ENCODE data around the gene GSX1.

- TF ChIP-seq REST (IDR thresholded peaks at IDR 0.05; ENCODE audit: insufficient read depth in 1 of 2, low read depth in 2 of 2, low read length in 1 of 2): no peak
- TF ChIP-seq, protein P1, sequence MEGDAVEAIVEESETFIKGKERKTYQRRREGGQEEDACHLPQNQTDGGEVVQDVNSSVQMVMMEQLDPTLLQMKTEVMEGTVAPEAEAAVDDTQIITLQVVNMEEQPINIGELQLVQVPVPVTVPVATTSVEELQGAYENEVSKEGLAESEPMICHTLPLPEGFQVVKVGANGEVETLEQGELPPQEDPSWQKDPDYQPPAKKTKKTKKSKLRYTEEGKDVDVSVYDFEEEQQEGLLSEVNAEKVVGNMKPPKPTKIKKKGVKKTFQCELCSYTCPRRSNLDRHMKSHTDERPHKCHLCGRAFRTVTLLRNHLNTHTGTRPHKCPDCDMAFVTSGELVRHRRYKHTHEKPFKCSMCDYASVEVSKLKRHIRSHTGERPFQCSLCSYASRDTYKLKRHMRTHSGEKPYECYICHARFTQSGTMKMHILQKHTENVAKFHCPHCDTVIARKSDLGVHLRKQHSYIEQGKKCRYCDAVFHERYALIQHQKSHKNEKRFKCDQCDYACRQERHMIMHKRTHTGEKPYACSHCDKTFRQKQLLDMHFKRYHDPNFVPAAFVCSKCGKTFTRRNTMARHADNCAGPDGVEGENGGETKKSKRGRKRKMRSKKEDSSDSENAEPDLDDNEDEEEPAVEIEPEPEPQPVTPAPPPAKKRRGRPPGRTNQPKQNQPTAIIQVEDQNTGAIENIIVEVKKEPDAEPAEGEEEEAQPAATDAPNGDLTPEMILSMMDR (IDR thresholded peaks at IDR 0.05): no peak
- no peak for TF ChIP-seq POLR2AphosphoS5 (IDR thresholded peaks at IDR 0.05; ENCODE audit: low read depth, low read length)
Observed at GRCh38 chr13:27791901-27792392, 336 bp upstream of the GSX1 start.
